DOHH2 (cell line): ENCODE data around the gene UBAP2L.

Experiments used
- EZH2phosphoT487 ChIP-seq: fragments of 200-600 bp; sonication (generic); IDR thresholded peaks from 2 replicates; pipeline ENCODE4 v1.6.1; 2017; ENCODE audit warnings: borderline replicate concordance, mild to moderate bottlenecking, antibody characterized with exemption, low read length, moderate library complexity, mixed read lengths
- TF ChIP-seq, protein P1 (sequence below): fragments of 200-600 bp; sonication (generic); IDR thresholded peaks from one replicate; pipeline ENCODE4 v1.5.1; 2014; ENCODE audit warnings: antibody characterized with exemption, mild to moderate bottlenecking, low read depth, low read length; ENCODE audit not compliant: poor library complexity, severe bottlenecking

DNA sequence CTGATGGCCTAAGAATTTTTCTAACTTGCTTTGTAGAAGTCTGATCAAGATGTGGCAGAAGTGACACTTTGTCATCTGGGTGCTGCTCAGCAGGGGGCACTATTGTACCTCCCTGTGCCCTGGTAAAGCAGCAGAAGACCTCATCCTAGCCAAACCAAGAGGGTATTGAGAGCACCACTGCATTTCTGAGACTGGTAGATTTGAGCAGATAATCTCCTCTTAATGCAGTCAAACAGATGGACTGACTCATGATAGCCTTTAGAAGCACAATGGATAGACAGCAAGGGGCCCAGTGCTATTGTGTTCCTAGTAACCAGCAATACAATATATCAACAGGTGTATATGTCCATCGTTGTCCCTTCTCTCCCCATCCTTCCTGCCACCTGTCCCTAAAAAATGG is 34.6 kb upstream of the UBAP2L start:
- TF ChIP-seq, protein P1, sequence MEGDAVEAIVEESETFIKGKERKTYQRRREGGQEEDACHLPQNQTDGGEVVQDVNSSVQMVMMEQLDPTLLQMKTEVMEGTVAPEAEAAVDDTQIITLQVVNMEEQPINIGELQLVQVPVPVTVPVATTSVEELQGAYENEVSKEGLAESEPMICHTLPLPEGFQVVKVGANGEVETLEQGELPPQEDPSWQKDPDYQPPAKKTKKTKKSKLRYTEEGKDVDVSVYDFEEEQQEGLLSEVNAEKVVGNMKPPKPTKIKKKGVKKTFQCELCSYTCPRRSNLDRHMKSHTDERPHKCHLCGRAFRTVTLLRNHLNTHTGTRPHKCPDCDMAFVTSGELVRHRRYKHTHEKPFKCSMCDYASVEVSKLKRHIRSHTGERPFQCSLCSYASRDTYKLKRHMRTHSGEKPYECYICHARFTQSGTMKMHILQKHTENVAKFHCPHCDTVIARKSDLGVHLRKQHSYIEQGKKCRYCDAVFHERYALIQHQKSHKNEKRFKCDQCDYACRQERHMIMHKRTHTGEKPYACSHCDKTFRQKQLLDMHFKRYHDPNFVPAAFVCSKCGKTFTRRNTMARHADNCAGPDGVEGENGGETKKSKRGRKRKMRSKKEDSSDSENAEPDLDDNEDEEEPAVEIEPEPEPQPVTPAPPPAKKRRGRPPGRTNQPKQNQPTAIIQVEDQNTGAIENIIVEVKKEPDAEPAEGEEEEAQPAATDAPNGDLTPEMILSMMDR, result peak; percentile 84
- TF ChIP-seq EZH2phosphoT487, result no peak
